Raji (cell line): Measurements from ENCODE around the gene DPRX.

Source experiments
- POLR2A ChIP-seq: IDR thresholded peaks from 2 replicates; pipeline ENCODE4 v1.6.1; 2011; ENCODE audit warnings: low read depth, low read length, control low read depth; ENCODE audit not compliant: insufficient read depth

The DPRX gene

DNA sequence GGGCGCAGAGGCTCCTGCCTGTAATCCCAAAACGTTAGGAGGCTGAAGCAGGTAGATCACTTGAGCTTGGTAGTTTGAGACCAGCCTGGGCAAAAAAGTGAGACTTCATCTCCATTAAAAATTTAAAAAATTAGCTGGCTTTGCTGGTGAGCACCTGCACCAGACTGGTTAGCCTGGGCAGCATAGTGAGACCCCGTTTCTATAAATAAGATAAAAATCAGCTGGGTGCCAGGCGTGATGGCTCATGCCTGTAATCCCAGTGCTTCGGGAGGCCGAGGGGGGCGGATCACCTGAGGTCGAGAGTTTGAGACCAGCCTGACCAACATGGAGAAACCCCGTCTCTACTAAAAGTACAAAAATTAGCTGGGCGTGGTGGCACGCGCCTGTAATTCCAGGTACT, 32.4 kb downstream of the DPRX start:
- TF ChIP-seq POLR2A = no peak

DNA sequence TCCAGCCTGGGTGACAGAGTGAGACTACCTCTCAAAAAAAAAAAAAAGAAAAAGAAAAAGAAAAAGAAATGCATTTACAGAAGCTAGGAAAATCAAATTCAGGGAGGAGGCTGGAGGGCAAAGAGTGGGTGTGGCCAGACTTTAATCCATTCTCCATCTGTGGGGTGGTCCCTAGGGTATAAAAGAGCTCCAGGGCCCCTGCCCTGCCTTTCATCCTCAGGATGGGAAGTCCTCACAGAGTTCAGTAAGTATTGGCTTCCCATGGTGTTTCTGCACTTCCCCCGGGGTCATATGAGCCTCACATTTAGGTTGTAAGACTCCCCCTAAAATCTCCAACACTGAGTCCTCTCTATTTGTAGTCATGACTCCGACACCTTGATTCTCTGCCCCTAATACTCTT, 33.0 kb downstream of the DPRX start:
- no peak for TF ChIP-seq POLR2A

DNA sequence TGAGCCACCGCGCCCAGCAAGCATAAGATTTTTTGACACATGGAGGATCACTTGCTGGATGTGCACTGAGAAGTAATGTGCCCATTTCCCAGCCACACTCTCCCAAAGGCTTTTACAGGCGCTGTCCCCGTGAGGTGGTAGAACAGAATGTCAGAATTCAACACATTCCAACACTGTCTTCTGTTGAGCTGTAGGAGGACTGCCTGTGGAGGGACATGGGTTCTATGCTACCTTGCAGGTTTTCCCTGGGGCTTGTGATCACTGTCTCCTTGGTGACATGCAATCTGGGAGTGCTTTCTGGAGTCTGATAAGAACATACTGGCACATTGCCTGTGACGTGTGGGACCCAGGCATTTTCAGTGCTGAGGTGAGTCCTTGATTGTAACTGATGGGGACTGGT, 38.5 kb downstream of the DPRX start:
- TF ChIP-seq POLR2A = no peak

DNA sequence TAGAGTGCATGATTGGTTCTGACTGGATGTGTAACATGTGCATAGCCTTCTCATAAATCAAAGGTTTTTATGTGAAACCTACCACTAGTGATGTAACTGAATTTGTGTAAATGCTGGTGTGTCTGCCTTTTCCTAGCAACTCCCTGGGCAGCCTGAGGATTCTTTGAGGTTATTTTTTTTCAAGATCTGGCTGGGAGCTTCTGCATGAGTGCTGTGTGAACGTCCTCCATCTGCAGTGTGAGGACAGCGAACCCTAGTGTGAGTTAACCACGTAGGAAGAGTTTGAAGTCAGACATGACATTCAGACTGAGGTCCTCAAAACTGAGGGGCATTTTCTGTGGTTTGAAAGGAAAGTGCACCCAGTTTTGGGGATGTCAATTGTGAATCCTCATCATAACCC, 39.9 kb downstream of the DPRX start:
- TF ChIP-seq POLR2A = no peak
